OCI-LY3 (cell line): ENCODE results near the gene LGI1.

Source experiments
- CTCF ChIP-seq: fragments of 200-600, 300-600 bp; sonication (generic); IDR thresholded peaks from 2 replicates; pipeline ENCODE4 v1.5.1; 2014; ENCODE audit warnings: antibody characterized with exemption, low read length, low read depth
- EZH2phosphoT487 ChIP-seq: fragments of 200-600 bp; shearing (Covaris generic); IDR thresholded peaks from 2 replicates; pipeline ENCODE4 v1.6.1; 2018; ENCODE audit warnings: antibody characterized with exemption, mixed run types, low read depth

GRCh38 chr10:93722550-93722949 lies 35.2 kb upstream of the LGI1 start:
- TF ChIP-seq CTCF (no peak), EZH2phosphoT487 (no peak)
